Neural progenitor cell (in vitro differentiated cells): Measurements from ENCODE around the gene ROBO2.

Experiments used
- EZH2 ChIP-seq: fragments of 200-600 bp; sonication (generic); IDR thresholded peaks from 2 replicates; pipeline ENCODE4 v1.6.1; 2017; ENCODE audit warnings: antibody characterized with exemption, mild to moderate bottlenecking, moderate library complexity
- EZH2phosphoT487 ChIP-seq: fragments of 200-600 bp; sonication (generic); IDR thresholded peaks from 2 replicates; pipeline ENCODE4 v1.6.1; 2017; ENCODE audit warnings: antibody characterized with exemption
- TF ChIP-seq, protein P1 (sequence below): fragments of 200-600 bp; sonication (generic); IDR thresholded peaks from 2 replicates; pipeline ENCODE4 v1.5.1; 2017; ENCODE audit warnings: antibody characterized with exemption, mild to moderate bottlenecking

GRCh38 chr3:77536038-77536775, 496.3 kb downstream of the ROBO2 start:
- TF ChIP-seq, protein P1, sequence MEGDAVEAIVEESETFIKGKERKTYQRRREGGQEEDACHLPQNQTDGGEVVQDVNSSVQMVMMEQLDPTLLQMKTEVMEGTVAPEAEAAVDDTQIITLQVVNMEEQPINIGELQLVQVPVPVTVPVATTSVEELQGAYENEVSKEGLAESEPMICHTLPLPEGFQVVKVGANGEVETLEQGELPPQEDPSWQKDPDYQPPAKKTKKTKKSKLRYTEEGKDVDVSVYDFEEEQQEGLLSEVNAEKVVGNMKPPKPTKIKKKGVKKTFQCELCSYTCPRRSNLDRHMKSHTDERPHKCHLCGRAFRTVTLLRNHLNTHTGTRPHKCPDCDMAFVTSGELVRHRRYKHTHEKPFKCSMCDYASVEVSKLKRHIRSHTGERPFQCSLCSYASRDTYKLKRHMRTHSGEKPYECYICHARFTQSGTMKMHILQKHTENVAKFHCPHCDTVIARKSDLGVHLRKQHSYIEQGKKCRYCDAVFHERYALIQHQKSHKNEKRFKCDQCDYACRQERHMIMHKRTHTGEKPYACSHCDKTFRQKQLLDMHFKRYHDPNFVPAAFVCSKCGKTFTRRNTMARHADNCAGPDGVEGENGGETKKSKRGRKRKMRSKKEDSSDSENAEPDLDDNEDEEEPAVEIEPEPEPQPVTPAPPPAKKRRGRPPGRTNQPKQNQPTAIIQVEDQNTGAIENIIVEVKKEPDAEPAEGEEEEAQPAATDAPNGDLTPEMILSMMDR, result peak; percentile 12
- TF ChIP-seq EZH2 (no peak), EZH2phosphoT487 (no peak)
